ENCODE data around the gene ADAD1. TPM values are rescaled to one million over a fixed set of nuclear protein-coding genes. Genes with fewer than 3 reads are reported as not detected.

The ADAD1 gene
- total RNA-seq, 1 experiment from 2014 or later = not detected

GRCh38 chr4:122346036-122346435, 32.8 kb upstream of the ADAD1 start:
- Histone ChIP-seq H3K27ac (ENCODE audit: low read depth, low read length) (no peak overlapping the region), H3K27me3 (ENCODE audit: insufficient read depth, low read length) (no peaks in the 10 kb centered on the region), H2AFZ (ENCODE audit: low read depth, low read length, poor library complexity, severe bottlenecking) (no peak overlapping the region), H3K36me3 (ENCODE audit: control insufficient read depth in 1 of 2, insufficient read depth in 2 of 2, low read length in 2 of 2) (peaks cover 0 to 2% of the 10 kb centered on the region in 2 experiments; a peak in 2 of 4 replicates), H3K9me2 (ENCODE audit: insufficient read depth) (no peaks in the 10 kb centered on the region), H4K20me1 (ENCODE audit: insufficient read depth) (no peaks in the 10 kb centered on the region), H3K4me2 (ENCODE audit: low read length) (no peak overlapping the region), H3K9me3 (ENCODE audit: control insufficient read depth in 1 of 2, insufficient read depth in 1 of 2, low read depth in 1 of 2, low read length in 2 of 2) (no peaks in the 10 kb centered on the region), H3K79me2 (ENCODE audit: insufficient read depth, low read length) (no peaks in the 10 kb centered on the region), H3K9ac (ENCODE audit: low read length) (no peak overlapping the region), H3K4me1 (ENCODE audit: control insufficient read depth in 1 of 2, insufficient read depth in 2 of 2, low read length in 2 of 2) (no peaks in the 10 kb centered on the region), H3K4me3 (replicated peaks in 1 of 2; ENCODE audit: low read depth in 1 of 2, low read length in 2 of 2) (no peak overlapping the region)
- CTCF ChIA-PET = no interaction called here
- DNase-seq (ENCODE audit: low read depth, low spot score) (no peak), ATAC-seq (no peak)
- POLR2A ChIA-PET = no interaction called here
- RAD21 ChIA-PET (ENCODE audit: low non-redundant PET in 1 of 2, low total read pairs in 2 of 2, uncharacterized antibody in 2 of 2, unreplicated experiment in 2 of 2) = no interaction called here
- TF ChIP-seq, protein P1, sequence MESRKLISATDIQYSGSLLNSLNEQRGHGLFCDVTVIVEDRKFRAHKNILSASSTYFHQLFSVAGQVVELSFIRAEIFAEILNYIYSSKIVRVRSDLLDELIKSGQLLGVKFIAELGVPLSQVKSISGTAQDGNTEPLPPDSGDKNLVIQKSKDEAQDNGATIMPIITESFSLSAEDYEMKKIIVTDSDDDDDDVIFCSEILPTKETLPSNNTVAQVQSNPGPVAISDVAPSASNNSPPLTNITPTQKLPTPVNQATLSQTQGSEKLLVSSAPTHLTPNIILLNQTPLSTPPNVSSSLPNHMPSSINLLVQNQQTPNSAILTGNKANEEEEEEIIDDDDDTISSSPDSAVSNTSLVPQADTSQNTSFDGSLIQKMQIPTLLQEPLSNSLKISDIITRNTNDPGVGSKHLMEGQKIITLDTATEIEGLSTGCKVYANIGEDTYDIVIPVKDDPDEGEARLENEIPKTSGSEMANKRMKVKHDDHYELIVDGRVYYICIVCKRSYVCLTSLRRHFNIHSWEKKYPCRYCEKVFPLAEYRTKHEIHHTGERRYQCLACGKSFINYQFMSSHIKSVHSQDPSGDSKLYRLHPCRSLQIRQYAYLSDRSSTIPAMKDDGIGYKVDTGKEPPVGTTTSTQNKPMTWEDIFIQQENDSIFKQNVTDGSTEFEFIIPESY (IDR thresholded peaks at IDR 0.05; ENCODE audit: extremely low read depth, insufficient replicate concordance, low read length) = no peak
- TF ChIP-seq EZH2phosphoT487 (IDR thresholded peaks at IDR 0.05; ENCODE audit: borderline replicate concordance) = no peak
- TF ChIP-seq YY1 (IDR thresholded peaks at IDR 0.05; ENCODE audit: extremely low read depth, insufficient replicate concordance, low read depth, low read length) = no peak
- no peak for TF ChIP-seq ZFX (IDR thresholded peaks at IDR 0.05)
- TF ChIP-seq ELF1 (IDR thresholded peaks at IDR 0.05; ENCODE audit: borderline replicate concordance, low read depth) = no peak
- TF ChIP-seq EZH2 (IDR thresholded peaks at IDR 0.05) = no peak
- TF ChIP-seq SRF (IDR thresholded peaks at IDR 0.05; ENCODE audit: low read depth) = no peak
- no peak for TF ChIP-seq POLR2A (IDR thresholded peaks at IDR 0.05; ENCODE audit: borderline replicate concordance, extremely low read depth, insufficient read depth, insufficient read length)
- no peak for TF ChIP-seq CTCF (IDR thresholded peaks at IDR 0.05 in 2 of 3, conservative IDR thresholded peaks at IDR 0.05 in 1 of 3; ENCODE audit: borderline replicate concordance in 1 of 3, insufficient read depth in 1 of 3, low read depth in 2 of 3, low read length in 2 of 3)
- no TSS peak for BruUV-seq (replicated peaks)
- intact Hi-C loops (cut with micrococcal nuclease) = no loop called here

Measured in HCT116 (cell line).